HG03469 (cell line): ENCODE results near the gene MRGPRX3.

Experiments
- ATAC-seq: cut with Tn5 transposase; IDR thresholded peaks from one replicate; pipeline ENCODE4 v1.9.1; 2021; ENCODE audit warnings: mild to moderate bottlenecking, moderate library complexity, moderate number of reproducible peaks; ENCODE audit not compliant: unreplicated experiment

The MRGPRX3 gene

DNA sequence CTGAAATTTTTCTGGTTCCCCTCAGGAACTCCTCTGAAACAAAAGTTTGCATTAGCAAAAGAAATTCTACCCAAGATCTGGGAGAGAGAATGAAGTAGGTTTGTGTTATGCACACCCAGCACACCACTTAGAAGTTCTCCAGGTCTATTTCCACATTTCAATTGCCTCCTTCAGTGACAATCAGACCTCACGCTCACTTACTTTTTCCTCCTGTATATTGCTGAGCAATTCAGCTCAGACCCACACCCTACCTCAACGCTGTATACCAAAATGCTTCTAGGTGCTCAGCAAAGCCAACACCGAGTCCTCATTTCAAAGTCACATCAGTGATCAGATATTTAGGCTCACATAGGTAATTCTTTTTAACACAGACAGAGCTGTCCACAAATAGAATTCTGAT lies 19.2 kb downstream of the MRGPRX3 start:
- no peak for ATAC-seq

DNA sequence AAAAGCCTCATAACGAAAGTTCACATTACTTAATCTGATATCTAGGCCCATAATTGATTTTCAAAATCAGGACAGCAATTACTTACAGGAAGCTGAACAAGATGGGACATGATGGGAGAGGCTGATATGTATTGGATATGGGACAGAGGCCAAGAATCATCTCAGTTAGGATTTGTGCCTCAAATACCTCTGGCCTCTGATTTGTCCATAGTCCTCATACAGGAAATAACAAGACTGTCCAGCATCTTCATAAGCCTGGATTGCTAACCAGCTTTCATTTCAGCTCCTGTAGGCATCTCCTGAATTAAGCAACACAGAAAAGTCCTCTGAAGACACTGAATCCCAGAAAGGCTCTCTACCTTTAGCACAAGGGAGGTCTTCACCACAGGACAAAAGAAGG lies 36.0 kb downstream of the MRGPRX3 start:
- ATAC-seq = no peak

DNA sequence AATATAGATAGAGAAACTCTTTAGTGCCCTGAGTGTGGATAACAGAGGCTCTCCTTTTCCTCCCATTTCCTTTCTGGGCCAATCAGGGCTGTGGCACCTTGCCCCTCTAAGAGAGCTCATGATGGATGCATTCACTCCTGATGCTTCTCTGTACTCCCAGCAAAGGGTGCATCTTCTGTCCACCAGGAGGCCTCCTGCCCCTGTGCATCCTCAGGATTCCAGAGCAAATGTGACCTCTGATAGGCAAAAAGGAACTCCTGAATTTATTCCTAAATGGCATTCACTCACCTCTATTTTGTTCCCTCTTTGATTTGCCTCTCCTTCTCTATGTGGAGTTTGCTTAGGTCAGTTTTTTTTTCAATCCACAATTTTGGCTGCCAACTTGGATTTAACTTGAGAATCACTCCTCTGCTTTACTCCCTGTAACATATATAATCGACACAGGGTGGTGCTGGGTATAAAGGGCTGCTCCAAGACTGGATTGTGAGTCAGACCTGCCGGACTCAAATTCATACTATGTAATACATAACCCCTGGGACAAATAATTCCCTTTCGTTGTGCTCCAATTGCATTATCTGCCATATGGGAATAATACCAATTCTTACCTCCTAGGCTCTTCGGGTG lies 39.1 kb downstream of the MRGPRX3 start:
- ATAC-seq = no peak

DNA sequence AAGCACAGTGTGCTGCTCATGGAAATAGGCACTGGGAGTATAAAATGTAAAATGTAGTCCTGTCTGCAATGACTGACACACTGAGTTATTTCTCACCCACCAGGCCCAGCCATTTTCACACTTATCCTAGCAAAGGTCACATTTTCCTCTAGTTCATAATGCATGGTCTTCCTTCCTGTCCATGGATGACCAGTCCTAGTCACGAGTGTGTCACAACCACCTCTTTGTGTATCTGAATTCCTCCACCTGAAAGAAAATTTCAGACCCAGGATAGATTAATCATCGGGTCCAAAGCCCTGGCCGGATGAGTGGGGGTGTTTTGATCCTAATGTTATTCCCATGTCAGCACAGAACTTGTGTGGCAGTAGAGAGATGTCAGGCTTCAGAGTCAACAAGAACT lies 40.3 kb downstream of the MRGPRX3 start, which contains the start of gene MRGPRX4:
Gene MRGPRX4 (plus strand): TSS at position 172 of the 400 bp plus-strand sequence. CDS start 420 bp downstream, outside the sequence.
- ATAC-seq = no peak

DNA sequence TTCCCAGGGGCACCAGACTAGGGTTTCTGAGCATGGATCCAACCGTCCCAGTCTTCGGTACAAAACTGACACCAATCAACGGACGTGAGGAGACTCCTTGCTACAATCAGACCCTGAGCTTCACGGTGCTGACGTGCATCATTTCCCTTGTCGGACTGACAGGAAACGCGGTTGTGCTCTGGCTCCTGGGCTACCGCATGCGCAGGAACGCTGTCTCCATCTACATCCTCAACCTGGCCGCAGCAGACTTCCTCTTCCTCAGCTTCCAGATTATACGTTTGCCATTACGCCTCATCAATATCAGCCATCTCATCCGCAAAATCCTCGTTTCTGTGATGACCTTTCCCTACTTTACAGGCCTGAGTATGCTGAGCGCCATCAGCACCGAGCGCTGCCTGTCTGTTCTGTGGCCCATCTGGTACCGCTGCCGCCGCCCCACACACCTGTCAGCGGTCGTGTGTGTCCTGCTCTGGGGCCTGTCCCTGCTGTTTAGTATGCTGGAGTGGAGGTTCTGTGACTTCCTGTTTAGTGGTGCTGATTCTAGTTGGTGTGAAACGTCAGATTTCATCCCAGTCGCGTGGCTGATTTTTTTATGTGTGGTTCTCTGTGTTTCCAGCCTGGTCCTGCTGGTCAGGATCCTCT lies 41.0 kb downstream of the MRGPRX3 start:
- no peak for ATAC-seq
